Left renal pelvis (tissue), 4 donors: ENCODE measurements around the gene HDHD5. TPM values are rescaled to one million over a fixed set of nuclear protein-coding genes. Genes with fewer than 3 reads are reported as not detected.
A peak's percentile ranks its signal among the peaks of the same experiment; 100 is the strongest.
"Not testable (repeated sequence)": the region's sequence is repeated elsewhere in the genome, so short reads cannot be mapped to it uniquely, and the experiment has no call there.

Experiments used
- DNase-seq, 4 donors: peaks; one replicate each; pipeline ENCODE4 v3.0.0-alpha.2; 2013; ENCODE audit warnings: low read depth in 4 of 4, low spot score in 3 of 4
- polyA plus RNA-seq, 4 donors: library from polyadenylated mRNA; unstranded; fragments of 120-200 nt; gene quantifications; one replicate each; pipeline ENCODE4 v1.2.1, GENCODE V29; 2013; ENCODE audit not compliant: insufficient read length in 4 of 4

Gene HDHD5
- polyA plus RNA-seq, 4 donors: 23.7 to 43.5 (median 33.6) TPM

DNA sequence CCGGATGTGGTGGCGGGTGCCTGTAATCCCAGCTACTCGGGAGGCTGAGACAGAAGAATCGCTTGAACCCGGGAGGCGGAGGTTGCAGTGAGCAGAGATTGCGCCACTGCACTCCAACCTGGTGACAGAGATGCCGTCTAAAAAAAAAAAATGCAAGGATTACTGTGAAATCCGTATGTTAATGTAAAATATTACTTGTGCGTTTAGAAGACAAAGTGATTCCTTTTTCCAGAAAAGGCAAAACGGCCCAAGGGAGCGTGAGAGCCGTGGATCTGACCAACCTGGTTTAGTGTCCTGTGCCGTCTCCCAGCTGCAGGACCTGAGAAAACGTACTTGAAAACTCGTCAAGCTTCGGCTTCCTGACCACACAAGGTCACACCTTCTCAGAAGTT lies 905 bp downstream of the HDHD5 start:
- DNase-seq: peak in 1 of 4 donors; percentile 8

DNA sequence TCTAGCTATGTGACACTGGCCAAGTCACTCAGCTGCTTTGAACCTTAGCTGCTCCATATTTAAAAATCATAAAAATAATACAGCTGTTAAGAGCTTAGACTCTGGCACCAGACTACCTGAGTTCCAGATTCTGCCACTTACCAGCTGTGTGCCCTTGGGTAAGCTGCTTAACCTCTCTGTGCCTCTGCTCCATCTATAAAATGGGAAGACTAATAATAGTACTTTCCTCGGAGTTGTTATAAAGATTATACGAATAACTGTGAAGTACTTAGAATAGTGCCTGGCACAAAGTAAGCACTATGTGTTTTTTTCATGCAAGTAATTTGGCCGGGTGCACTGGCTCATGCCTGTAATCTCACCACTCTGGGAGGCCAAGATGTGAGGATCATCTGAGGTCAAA lies 1.4 kb downstream of the HDHD5 start:
- DNase-seq: no peak

- no peak for DNase-seq
Observed at GRCh38 chr22:17155941-17156340, 3.1 kb downstream of the HDHD5 start.

GRCh38 chr22:17152971-17153370 lies 6.1 kb downstream of the HDHD5 start:
- no peak for DNase-seq

DNA sequence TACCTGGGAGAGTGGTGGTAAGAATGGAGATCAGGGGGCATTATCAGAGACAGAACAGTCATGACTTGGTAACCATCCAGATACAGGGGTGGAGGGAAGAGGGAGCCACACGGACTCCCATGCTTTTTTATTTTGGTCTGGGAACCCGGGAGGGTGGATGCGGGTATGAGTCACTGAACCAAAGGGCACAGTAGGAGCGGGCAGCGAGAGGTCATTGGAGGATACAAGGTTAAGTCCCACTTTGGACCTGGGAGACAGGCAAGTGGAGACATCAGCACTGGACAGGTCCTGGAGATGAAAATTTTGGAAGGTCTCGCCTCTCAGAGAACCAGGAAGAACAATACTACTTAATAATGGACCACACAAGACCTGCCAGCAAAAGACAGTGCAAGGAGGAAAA lies 6.7 kb downstream of the HDHD5 start:
- no peak for DNase-seq

- no peak for DNase-seq
Observed at GRCh38 chr22:17149076-17149815, 9.8 kb downstream of the HDHD5 start.

- not testable (repeated sequence) for DNase-seq
Observed at GRCh38 chr22:17147458-17147857, 11.6 kb downstream of the HDHD5 start.

DNA sequence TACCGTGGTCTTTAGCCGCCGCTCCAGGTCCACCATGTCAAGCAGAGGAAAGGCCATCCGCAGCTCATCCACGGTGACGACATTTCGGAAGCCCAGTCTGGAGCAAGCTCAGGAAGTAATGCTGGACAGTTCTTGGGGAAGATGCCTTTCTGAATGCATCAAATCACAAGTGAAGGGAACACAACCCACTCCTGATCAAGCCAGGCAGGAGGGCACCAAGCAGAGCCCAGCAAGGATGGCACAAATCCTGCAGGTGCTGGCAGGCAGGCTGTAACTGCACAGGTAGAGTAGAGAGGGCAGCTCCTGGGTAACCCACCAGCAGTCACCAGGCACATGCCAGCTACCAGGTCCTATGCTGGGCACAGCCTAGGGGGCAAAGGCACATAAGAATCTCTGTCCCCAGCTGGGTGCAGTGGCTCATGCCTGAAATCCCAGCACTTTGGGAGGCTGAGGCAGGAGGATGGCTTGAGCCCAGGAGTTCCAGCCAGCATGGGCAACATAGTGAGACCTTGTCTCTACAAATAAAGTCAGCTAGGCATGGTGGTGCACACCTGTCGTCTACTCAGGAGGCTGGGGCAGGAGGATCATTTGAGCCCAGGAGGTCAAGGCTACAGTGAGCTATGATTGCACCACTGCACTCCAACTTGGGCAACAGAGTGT lies 13.9 kb downstream of the HDHD5 start:
- DNase-seq: no peak

- no peak for DNase-seq
Observed at GRCh38 chr22:17143826-17144225, 15.3 kb downstream of the HDHD5 start.

GRCh38 chr22:17143101-17143500 lies 16.0 kb downstream of the HDHD5 start:
- no peak for DNase-seq

GRCh38 chr22:17140826-17141766 lies 18.0 kb downstream of the HDHD5 start:
- no peak for DNase-seq

GRCh38 chr22:17140022-17140421 lies 19.1 kb downstream of the HDHD5 start:
- no peak for DNase-seq

DNA sequence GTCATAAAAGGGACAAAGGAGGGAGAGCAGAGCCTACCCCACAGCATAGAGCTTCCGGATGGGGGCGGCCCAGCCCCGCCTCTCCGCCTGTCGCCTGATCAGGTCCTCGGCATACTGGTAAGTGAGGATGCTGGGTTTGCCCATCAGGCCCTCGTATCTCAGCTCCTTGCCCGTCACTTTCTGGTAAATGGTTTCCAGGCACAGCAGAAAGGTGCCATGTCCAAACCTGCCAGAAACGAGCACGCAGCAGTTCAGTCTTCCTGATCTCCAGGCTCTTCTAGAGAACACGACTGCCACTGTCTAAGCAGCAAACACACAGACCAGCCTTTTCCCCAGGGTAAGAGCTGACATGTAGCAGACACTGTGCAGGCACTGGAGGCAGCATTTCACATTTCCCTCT lies 20.6 kb downstream of the HDHD5 start:
- DNase-seq: no peak

GRCh38 chr22:17137861-17138425 lies 21.1 kb downstream of the HDHD5 start:
- DNase-seq: no peak

- DNase-seq: no peak
Observed at GRCh38 chr22:17137170-17137569, 21.9 kb downstream of the HDHD5 start.

DNA sequence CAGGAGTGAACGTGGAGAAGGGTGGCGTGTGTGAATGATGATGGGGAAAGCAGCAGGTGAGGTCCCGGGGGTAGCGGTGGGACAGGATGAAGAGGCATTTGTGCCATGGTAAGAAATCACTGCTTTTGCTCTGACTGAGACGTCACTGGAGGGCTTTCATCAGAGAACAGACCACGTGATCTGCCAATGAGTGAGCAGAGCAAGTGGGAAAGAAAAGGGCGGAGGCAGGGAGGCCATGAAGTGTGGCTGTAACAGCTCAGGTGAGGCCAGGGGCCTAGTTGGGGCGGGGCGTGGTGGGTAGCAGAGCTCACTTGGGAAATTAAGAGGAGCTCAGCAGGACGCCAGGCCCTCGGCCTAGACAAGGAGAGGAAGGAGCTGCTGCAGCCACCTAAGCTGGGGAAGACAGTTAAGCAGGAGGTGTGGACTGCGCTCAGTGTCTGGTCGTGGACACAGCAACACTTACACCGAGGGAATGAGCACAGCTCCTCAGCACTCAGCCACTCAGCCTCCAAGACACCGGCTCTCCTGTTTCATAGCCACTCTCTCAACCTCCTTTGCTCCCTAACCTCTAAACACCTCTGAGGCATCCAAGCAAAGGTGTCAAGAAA lies 23.8 kb downstream of the HDHD5 start:
- DNase-seq: no peak

GRCh38 chr22:17133137-17133536 lies 25.9 kb downstream of the HDHD5 start:
- DNase-seq: no peak

DNA sequence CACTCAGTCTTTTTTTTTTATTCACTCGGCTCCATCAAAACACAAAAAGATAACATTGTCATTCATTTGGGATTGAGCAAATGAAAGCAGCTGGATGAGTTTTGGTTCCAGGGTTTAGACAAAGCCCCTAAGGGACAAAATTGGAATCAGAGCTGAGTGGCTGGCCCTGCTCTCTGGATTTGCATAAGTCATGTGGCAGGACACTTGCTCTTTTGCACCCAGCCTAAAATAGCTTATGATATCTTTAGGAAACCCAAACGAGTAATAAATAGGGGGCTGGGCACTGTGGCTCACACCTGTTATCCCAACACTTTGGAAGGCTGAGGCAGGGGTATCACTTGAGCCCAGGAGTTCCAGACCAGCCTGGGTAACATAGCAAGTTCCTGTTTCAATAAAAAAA lies 27.0 kb downstream of the HDHD5 start:
- DNase-seq: no peak

DNA sequence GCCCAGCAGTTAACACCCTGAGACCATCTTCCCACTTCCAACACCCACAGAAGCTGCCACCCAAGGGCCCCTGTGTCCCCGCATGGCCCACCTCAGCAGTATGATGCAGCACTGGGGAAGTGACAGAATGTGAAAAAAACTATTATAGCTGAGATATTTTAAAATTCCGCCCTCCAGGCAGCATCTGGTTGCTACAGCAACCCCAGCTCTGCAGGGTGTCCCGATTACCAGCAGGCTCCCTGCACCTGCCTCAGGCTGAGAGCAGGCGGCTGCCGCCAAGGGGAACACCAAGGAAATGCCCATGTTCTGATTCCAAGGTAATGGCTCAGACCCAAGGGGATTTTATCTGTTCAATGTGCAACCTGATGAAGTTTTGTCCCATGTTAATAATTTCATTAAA lies 27.4 kb downstream of the HDHD5 start:
- no peak for DNase-seq

DNA sequence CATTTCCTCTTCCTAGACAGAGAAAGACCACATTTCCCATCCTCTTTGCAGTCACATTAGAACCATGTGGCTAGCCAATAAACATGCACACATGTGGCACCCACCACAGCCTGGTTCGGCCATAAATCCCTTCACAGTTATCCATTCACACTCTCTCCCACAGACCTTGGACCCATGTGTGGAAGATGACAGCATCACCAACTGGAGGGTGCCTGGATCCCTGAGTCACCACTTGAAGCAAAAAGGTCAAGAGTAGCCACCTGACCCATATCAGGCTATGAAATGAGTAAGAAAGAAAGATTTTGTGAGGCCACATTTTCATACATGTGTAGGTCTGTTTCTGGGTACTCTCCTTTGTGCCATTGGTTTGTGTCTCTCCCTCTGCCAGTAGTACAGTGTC lies 28.9 kb downstream of the HDHD5 start:
- DNase-seq: no peak
